GM23338 (cell line): ENCODE measurements around the gene TMEM135. TPM values are rescaled to one million over a fixed set of nuclear protein-coding genes. Genes with fewer than 3 reads are reported as not detected.

Experiments
- ATAC-seq: fragments of 200-7000 bp; cut with Tn5 transposase; 3 replicates; pipeline ENCODE4 v1.9.1; 2020
- DNase-seq: peaks from one replicate; pipeline ENCODE4 v3.0.0-alpha.2; 2015; ENCODE audit warnings: low spot score
- H2AFZ ChIP-seq: fragments of 200-600 bp; sonication (generic); 2 replicates; pipeline ENCODE4 v1.8.0; 2016; ENCODE audit warnings: antibody characterized with exemption, mild to moderate bottlenecking, moderate library complexity
- H3F3A ChIP-seq: fragments of 200-600 bp; sonication (generic); replicated peaks from 2 replicates; pipeline ENCODE4 v1.8.0; 2017; ENCODE audit warnings: antibody characterized with exemption, mixed run types, low read depth
- H3K27ac ChIP-seq: fragments of 200-600 bp; sonication (generic); 2 replicates; pipeline ENCODE4 v1.6.1; 2016; ENCODE audit warnings: low read depth
- H3K27me3 ChIP-seq: fragments of 200-600 bp; sonication (generic); 2 replicates; pipeline ENCODE4 v1.8.0; 2016; ENCODE audit warnings: mild to moderate bottlenecking, mixed run types, moderate library complexity; ENCODE audit not compliant: insufficient read depth
- H3K36me3 ChIP-seq: fragments of 200-600 bp; sonication (generic); 2 replicates; pipeline ENCODE4 v1.8.0; 2016; ENCODE audit warnings: mild to moderate bottlenecking; ENCODE audit not compliant: insufficient read depth
- H3K4me1 ChIP-seq: fragments of 200-600 bp; sonication (generic); 2 replicates; pipeline ENCODE4 v1.8.0; 2016; ENCODE audit warnings: mild to moderate bottlenecking, moderate library complexity; ENCODE audit not compliant: insufficient read depth
- H3K4me2 ChIP-seq: fragments of 200-600 bp; sonication (generic); 2 replicates; pipeline ENCODE4 v1.7.1; 2017; ENCODE audit warnings: mixed run types
- H3K4me3 ChIP-seq: fragments of 200-600 bp; sonication (generic); 2 replicates; pipeline ENCODE4 v1.6.1; 2016; ENCODE audit warnings: mixed run types
- H3K79me2 ChIP-seq: fragments of 200-600 bp; sonication (generic); replicated peaks from 2 replicates; pipeline ENCODE4 v1.8.0; 2017; ENCODE audit warnings: mild to moderate bottlenecking; ENCODE audit not compliant: insufficient read depth
- H3K9me2 ChIP-seq: fragments of 200-600 bp; sonication (generic); 2 replicates; pipeline ENCODE4 v1.8.0; 2017; ENCODE audit not compliant: insufficient read depth
- H4K20me1 ChIP-seq: fragments of 200-600 bp; sonication (generic); replicated peaks from 2 replicates; pipeline ENCODE4 v1.8.0; 2017; ENCODE audit warnings: mild to moderate bottlenecking; ENCODE audit not compliant: insufficient read depth
- H3K27ac Mint-ChIP-seq: 2 replicates; pipeline ENCODE4 v1.8.0; 2020; ENCODE audit warnings: inconsistent platforms, mild to moderate bottlenecking, moderate library complexity, mixed read lengths
- H3K27me3 Mint-ChIP-seq: 3 replicates; pipeline ENCODE4 v1.8.0; 2022; ENCODE audit warnings: low read depth, mild to moderate bottlenecking, moderate library complexity, mixed read lengths, inconsistent platforms; ENCODE audit not compliant: insufficient read depth, poor library complexity
- H3K36me3 Mint-ChIP-seq: 3 replicates; pipeline ENCODE4 v1.8.0; 2021; ENCODE audit warnings: low read depth, mild to moderate bottlenecking, inconsistent platforms, moderate library complexity, mixed read lengths
- H3K4me1 Mint-ChIP-seq: 3 replicates; pipeline ENCODE4 v1.8.0; 2020; ENCODE audit warnings: mild to moderate bottlenecking, inconsistent platforms, mixed read lengths
- H3K4me3 Mint-ChIP-seq: 3 replicates; pipeline ENCODE4 v1.8.0; 2021; ENCODE audit warnings: moderate library complexity, mild to moderate bottlenecking, inconsistent platforms, mixed read lengths
- H3K9me3 Mint-ChIP-seq: 3 replicates; pipeline ENCODE4 v1.8.0; 2020; ENCODE audit warnings: moderate library complexity, mild to moderate bottlenecking, inconsistent platforms, mixed read lengths
- CREB1 ChIP-seq: fragments of 250-450 bp; sonication (Bioruptor Pico); IDR thresholded peaks from 2 replicates; pipeline ENCODE4 v1.5.0; 2020; ENCODE audit warnings: low read depth, mild to moderate bottlenecking, moderate library complexity
- EZH2 ChIP-seq: fragments of 200-600 bp; sonication (generic); IDR thresholded peaks from one replicate; pipeline ENCODE4 v1.8.0; 2017; ENCODE audit warnings: antibody characterized with exemption, mild to moderate bottlenecking, low read depth; ENCODE audit not compliant: unreplicated experiment
- EZH2phosphoT487 ChIP-seq: fragments of 200-600 bp; sonication (generic); IDR thresholded peaks from one replicate; pipeline ENCODE4 v1.8.1; 2018; ENCODE audit warnings: antibody characterized with exemption; ENCODE audit not compliant: unreplicated experiment
- NANOG ChIP-seq: IDR thresholded peaks from 2 replicates; pipeline ENCODE4 v1.6.1; 2016; ENCODE audit warnings: antibody characterized with exemption, borderline replicate concordance
- POLR2AphosphoS5 ChIP-seq: IDR thresholded peaks from 2 replicates; pipeline ENCODE4 v1.6.1; 2016; ENCODE audit warnings: antibody characterized with exemption, low read depth
- STAT1 ChIP-seq: IDR thresholded peaks from one replicate; pipeline ENCODE4 v1.6.1; 2016; ENCODE audit warnings: antibody characterized with exemption; ENCODE audit not compliant: unreplicated experiment
- ZNF114 ChIP-seq: fragments of 250-450 bp; sonication (Bioruptor Pico); IDR thresholded peaks from 2 replicates; pipeline ENCODE4 v1.5.0; 2020; ENCODE audit warnings: mild to moderate bottlenecking, moderate library complexity
- ZNF331 ChIP-seq: fragments of 250-450 bp; sonication (Bioruptor Pico); IDR thresholded peaks from 2 replicates; pipeline ENCODE4 v1.5.0; 2020; ENCODE audit warnings: low read depth, mild to moderate bottlenecking, moderate library complexity
- polyA plus RNA-seq: library from polyadenylated mRNA; unstranded; fragments of >200 nt; fragmentation: Nextera tagmentation; extraction: Ambion mirVana; gene quantifications from 2 replicates; pipeline ENCODE4 v1.2.1, GENCODE V29; 2016
- total RNA-seq: library from RNA; depleted of rRNA; stranded (reverse); fragments of >200 nt; shearing (Covaris generic); gene quantifications from 2 replicates; pipeline ENCODE4 v1.2.3, GENCODE V29; 2014
- TF ChIP-seq, protein P1 (sequence below), 2 experiments: fragments of 200-600 bp in 1 of 2; sonication (generic) in 1 of 2; conservative IDR thresholded peaks; 2 replicates each; pipeline versions ENCODE4 v1.5.1 to v1.6.1; 2016 to 2017; ENCODE audit warnings: antibody characterized with exemption in 2 of 2, low read depth in 2 of 2, mild to moderate bottlenecking in 2 of 2, moderate library complexity in 1 of 2
- TF ChIP-seq, protein P2 (sequence below): fragments of 250-450 bp; sonication (Bioruptor Pico); IDR thresholded peaks from 2 replicates; pipeline ENCODE4 v1.5.0; 2020; ENCODE audit warnings: mild to moderate bottlenecking, moderate library complexity
- TF ChIP-seq, protein P3 (sequence below): IDR thresholded peaks from one replicate; pipeline ENCODE4 v1.6.1; 2018; ENCODE audit warnings: antibody characterized with exemption; ENCODE audit not compliant: unreplicated experiment

TMEM135 gene
- total and polyA plus RNA-seq, 2 experiments from 2014 or later: 23.4 to 49.9 TPM

DNA sequence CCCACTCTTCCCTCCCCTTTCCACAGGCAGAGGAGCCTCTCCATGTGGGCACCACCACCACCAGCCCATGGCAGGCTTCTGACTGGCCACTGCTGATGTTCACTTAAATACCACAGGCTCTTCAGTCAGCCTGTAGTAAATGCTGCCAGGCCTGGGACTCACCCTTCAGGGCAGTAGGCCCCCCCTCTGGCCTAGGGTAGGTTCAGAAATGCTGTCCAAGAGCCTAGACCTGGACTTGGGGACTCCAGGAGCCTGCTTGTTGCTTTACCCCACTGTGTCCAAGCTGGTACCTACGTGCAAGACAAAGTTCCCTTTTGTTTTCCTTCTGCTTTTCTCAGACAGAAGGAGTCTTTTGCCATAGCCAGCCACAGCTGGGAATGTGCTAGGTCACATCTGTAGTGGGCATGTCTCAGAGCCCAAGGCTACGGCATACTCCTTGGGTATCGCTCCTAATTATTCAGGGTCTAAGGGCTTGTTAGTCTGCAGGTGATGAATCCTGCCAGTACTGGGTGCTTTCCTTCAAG is 38.6 kb downstream of the TMEM135 start (continued):
- TF ChIP-seq, protein P1, sequence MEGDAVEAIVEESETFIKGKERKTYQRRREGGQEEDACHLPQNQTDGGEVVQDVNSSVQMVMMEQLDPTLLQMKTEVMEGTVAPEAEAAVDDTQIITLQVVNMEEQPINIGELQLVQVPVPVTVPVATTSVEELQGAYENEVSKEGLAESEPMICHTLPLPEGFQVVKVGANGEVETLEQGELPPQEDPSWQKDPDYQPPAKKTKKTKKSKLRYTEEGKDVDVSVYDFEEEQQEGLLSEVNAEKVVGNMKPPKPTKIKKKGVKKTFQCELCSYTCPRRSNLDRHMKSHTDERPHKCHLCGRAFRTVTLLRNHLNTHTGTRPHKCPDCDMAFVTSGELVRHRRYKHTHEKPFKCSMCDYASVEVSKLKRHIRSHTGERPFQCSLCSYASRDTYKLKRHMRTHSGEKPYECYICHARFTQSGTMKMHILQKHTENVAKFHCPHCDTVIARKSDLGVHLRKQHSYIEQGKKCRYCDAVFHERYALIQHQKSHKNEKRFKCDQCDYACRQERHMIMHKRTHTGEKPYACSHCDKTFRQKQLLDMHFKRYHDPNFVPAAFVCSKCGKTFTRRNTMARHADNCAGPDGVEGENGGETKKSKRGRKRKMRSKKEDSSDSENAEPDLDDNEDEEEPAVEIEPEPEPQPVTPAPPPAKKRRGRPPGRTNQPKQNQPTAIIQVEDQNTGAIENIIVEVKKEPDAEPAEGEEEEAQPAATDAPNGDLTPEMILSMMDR (conservative IDR thresholded peaks at IDR 0.05; ENCODE audit: low read depth in 2 of 2): no peak
- TF ChIP-seq ZNF331 (CRISPR knock-in tag) (no peak), ZNF114 (CRISPR knock-in tag) (no peak)

DNA sequence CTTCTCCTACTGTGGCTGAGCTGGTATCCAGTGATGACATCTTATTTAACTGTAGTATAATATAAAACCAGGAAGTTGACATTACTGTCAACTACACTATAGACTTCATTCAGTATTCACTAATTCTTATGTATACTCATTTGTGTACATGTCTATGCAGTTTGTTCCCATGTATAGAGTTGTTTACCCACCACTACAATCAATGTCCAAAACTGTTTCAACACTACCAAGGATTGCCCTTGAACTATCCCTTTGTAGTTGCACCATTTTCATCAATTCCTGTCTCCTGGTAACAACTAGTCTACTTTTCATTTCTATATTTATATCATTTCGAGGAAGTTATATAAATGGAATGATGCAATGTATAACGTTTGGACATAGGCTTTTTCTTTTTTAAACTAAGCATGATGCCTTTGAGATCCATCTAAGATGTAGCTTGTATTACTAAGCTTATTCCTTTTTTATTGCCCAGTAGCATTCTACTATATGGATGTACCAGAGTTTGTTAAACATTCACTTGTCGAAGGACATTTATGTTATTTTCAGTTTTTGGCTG is 39.2 kb downstream of the TMEM135 start:
- Histone ChIP-seq H3K4me1 (peaks cover 13% of the 10 kb centered on the region), H3K4me3 (no peak overlapping the region), H3K36me3 (no peaks in the 10 kb centered on the region), H2AFZ (no peak overlapping the region), H3K4me2 (no peak overlapping the region), H3K27ac (no peak overlapping the region), H3F3A (no peaks in the 10 kb centered on the region), H3K27me3 (no peaks in the 10 kb centered on the region), H4K20me1 (no peaks in the 10 kb centered on the region), H3K9me2 (no peaks in the 10 kb centered on the region), H3K79me2 (no peaks in the 10 kb centered on the region)
- Mint-ChIP-seq H3K9me3 (no peaks in the 10 kb centered on the region), H3K27me3 (peaks cover 3% of the 10 kb centered on the region), H3K4me1 (peaks cover 13% of the 10 kb centered on the region; the same call in 2 of the 3 replicates), H3K4me3 (no peak overlapping the region), H3K36me3 (peaks cover 15% of the 10 kb centered on the region; the same call in 2 of the 3 replicates), H3K27ac (no peak overlapping the region)
- ATAC-seq (no peak), DNase-seq (no peak)
- TF ChIP-seq STAT1 (no peak), CREB1 (no peak), ZNF114 (CRISPR knock-in tag) (no peak), ZNF331 (CRISPR knock-in tag) (no peak), NANOG (no peak), EZH2 (no peak), POLR2AphosphoS5 (no peak), EZH2phosphoT487 (no peak)
- TF ChIP-seq, protein P2, sequence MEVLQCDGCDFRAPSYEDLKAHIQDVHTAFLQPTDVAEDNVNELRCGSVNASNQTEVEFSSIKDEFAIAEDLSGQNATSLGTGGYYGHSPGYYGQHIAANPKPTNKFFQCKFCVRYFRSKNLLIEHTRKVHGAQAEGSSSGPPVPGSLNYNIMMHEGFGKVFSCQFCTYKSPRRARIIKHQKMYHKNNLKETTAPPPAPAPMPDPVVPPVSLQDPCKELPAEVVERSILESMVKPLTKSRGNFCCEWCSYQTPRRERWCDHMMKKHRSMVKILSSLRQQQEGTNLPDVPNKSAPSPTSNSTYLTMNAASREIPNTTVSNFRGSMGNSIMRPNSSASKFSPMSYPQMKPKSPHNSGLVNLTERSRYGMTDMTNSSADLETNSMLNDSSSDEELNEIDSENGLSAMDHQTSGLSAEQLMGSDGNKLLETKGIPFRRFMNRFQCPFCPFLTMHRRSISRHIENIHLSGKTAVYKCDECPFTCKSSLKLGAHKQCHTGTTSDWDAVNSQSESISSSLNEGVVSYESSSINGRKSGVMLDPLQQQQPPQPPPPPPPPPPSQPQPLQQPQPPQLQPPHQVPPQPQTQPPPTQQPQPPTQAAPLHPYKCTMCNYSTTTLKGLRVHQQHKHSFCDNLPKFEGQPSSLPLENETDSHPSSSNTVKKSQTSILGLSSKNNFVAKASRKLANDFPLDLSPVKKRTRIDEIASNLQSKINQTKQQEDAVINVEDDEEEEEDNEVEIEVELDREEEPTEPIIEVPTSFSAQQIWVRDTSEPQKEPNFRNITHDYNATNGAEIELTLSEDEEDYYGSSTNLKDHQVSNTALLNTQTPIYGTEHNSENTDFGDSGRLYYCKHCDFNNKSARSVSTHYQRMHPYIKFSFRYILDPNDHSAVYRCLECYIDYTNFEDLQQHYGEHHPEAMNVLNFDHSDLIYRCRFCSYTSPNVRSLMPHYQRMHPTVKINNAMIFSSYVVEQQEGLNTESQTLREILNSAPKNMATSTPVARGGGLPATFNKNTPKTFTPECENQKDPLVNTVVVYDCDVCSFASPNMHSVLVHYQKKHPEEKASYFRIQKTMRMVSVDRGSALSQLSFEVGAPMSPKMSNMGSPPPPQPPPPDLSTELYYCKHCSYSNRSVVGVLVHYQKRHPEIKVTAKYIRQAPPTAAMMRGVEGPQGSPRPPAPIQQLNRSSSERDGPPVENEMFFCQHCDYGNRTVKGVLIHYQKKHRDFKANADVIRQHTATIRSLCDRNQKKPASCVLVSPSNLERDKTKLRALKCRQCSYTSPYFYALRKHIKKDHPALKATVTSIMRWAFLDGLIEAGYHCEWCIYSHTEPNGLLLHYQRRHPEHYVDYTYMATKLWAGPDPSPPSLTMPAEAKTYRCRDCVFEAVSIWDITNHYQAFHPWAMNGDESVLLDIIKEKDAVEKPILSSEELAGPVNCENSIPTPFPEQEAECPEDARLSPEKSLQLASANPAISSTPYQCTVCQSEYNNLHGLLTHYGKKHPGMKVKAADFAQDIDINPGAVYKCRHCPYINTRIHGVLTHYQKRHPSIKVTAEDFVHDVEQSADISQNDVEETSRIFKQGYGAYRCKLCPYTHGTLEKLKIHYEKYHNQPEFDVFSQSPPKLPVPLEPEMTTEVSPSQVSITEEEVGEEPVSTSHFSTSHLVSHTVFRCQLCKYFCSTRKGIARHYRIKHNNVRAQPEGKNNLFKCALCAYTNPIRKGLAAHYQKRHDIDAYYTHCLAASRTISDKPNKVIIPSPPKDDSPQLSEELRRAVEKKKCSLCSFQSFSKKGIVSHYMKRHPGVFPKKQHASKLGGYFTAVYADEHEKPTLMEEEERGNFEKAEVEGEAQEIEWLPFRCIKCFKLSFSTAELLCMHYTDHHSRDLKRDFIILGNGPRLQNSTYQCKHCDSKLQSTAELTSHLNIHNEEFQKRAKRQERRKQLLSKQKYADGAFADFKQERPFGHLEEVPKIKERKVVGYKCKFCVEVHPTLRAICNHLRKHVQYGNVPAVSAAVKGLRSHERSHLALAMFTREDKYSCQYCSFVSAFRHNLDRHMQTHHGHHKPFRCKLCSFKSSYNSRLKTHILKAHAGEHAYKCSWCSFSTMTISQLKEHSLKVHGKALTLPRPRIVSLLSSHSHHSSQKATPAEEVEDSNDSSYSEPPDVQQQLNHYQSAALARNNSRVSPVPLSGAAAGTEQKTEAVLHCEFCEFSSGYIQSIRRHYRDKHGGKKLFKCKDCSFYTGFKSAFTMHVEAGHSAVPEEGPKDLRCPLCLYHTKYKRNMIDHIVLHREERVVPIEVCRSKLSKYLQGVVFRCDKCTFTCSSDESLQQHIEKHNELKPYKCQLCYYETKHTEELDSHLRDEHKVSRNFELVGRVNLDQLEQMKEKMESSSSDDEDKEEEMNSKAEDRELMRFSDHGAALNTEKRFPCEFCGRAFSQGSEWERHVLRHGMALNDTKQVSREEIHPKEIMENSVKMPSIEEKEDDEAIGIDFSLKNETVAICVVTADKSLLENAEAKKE: no peak
- TF ChIP-seq, protein P3, sequence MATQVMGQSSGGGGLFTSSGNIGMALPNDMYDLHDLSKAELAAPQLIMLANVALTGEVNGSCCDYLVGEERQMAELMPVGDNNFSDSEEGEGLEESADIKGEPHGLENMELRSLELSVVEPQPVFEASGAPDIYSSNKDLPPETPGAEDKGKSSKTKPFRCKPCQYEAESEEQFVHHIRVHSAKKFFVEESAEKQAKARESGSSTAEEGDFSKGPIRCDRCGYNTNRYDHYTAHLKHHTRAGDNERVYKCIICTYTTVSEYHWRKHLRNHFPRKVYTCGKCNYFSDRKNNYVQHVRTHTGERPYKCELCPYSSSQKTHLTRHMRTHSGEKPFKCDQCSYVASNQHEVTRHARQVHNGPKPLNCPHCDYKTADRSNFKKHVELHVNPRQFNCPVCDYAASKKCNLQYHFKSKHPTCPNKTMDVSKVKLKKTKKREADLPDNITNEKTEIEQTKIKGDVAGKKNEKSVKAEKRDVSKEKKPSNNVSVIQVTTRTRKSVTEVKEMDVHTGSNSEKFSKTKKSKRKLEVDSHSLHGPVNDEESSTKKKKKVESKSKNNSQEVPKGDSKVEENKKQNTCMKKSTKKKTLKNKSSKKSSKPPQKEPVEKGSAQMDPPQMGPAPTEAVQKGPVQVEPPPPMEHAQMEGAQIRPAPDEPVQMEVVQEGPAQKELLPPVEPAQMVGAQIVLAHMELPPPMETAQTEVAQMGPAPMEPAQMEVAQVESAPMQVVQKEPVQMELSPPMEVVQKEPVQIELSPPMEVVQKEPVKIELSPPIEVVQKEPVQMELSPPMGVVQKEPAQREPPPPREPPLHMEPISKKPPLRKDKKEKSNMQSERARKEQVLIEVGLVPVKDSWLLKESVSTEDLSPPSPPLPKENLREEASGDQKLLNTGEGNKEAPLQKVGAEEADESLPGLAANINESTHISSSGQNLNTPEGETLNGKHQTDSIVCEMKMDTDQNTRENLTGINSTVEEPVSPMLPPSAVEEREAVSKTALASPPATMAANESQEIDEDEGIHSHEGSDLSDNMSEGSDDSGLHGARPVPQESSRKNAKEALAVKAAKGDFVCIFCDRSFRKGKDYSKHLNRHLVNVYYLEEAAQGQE: no peak
